C4-2B (cell line): Measurements from ENCODE around the gene SMYD4.

Experiments
- H3K27ac ChIP-seq: fragments of 450-650 bp; 2 replicates; pipeline ENCODE4 v1.5.1; 2017
- CTCF ChIP-seq: fragments of 450-650 bp; conservative IDR thresholded peaks from 2 replicates; pipeline ENCODE4 v1.5.1; 2017; ENCODE audit warnings: mild to moderate bottlenecking
- ZFX ChIP-seq: fragments of 450-650 bp; IDR thresholded peaks from 2 replicates; pipeline ENCODE4 v1.6.1; 2017

Gene SMYD4

DNA sequence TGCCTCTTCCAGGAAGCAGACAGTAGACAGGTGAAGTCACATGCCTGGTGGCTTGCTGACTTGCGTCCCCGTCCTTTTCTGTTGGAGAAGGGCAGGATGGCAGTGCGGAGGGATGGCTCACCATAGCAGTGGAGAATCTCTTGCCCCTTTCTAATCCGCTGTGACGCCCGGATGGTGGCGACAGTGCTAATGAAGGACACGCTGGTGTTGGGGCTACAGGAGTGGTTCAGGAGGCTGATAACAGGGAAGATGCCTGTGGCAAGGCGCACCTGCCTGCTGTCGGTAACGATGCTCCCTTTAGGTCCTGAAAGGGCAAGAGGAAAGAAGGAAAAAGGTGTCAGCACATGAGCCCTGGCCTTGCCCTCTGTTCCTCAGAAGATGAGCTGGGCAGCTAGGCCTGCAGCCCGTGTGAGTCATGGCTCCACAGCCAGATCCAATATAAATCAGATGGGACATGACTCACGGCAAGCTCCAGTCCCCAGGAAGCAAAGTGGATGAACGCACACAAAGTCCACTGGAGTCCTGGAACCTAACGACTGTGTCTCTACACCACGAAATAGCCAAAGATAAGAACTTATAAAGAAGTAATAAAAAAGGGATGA lies 42.3 kb downstream of the SMYD4 start:
- H3K27ac ChIP-seq: no peak overlapping the region
- no peak for TF ChIP-seq ZFX
- no peak for TF ChIP-seq CTCF

DNA sequence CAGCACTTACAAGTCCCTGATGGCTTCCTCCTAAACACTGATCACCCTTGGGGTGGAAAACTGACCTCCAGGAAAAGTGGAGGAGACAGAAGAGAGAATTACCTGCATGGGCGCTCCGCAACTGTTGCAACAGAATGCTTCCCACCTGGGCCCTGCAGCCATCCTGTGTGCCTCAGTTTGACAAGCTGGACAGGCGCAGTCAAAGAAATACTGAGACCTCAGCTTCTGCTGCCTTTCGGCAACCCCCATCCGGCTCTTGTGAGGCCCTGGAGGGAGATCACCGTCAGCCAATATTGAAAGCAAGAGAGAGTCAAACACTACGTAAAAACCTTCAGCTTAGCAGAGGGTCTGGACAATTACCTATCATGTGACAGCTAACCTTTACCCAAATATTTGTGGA lies 43.0 kb downstream of the SMYD4 start:
- H3K27ac ChIP-seq: no peak overlapping the region
- no peak for TF ChIP-seq CTCF
- no peak for TF ChIP-seq ZFX

DNA sequence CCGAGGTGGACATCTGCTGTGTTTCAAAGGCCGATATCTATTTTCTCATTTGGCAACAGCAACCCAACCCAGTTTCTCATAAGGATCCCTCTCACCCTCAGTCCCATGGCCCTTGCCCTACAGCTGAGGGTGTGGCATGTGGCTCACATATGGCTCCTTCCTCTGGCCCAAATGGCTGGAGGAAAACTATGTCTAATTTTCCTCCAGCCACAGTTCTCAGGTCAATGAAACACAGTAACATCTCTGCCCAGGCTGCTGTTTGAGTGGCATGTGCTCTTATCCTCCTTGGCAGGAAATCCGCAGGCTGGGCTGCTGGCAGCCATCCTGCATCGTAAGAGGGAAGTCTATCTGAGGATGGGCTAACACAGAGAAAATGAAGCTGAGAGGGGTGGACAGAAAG lies 43.8 kb downstream of the SMYD4 start:
- no peak for TF ChIP-seq CTCF
- no peak for TF ChIP-seq ZFX
- no peak overlapping the region for H3K27ac ChIP-seq

GRCh38 chr17:1783834-1784611 lies 45.7 kb downstream of the SMYD4 start:
- H3K27ac ChIP-seq: no peak overlapping the region
- TF ChIP-seq ZFX: no peak
- TF ChIP-seq CTCF: no peak

- H3K27ac ChIP-seq: no peak overlapping the region
- no peak for TF ChIP-seq CTCF
- no peak for TF ChIP-seq ZFX
These were observed 46.4 kb downstream of the SMYD4 start for GRCh38 chr17:1783271-1783670.

- no peak overlapping the region for H3K27ac ChIP-seq
- TF ChIP-seq CTCF (no peak), ZFX (no peak)
These were observed 47.5 kb downstream of the SMYD4 start for GRCh38 chr17:1782171-1782567.

- no peak overlapping the region for H3K27ac ChIP-seq
- TF ChIP-seq CTCF: no peak
- no peak for TF ChIP-seq ZFX
These were observed 50.1 kb downstream of the SMYD4 start for GRCh38 chr17:1779571-1780131.
